Liver (tissue), 9 donors: ENCODE data around the gene LILRA1. TPM values are rescaled to one million over a fixed set of nuclear protein-coding genes. Genes with fewer than 3 reads are reported as not detected.

Experiments
- DNase-seq: peaks from one replicate; pipeline ENCODE4 v3.0.0-alpha.2; 2017; ENCODE audit warnings: low spot score
- H3K27ac ChIP-seq, 2 donors: one replicate each; pipeline ENCODE4 v1.7.0; 2013; ENCODE audit warnings: inconsistent platforms in 2 of 2, low read length in 2 of 2, control low read depth in 1 of 2, low read depth in 1 of 2, mild to moderate bottlenecking in 1 of 2
- H3K27me3 ChIP-seq, 4 donors: one replicate each; pipeline versions ENCODE4 v1.6.1 to v1.7.0; 2013; ENCODE audit warnings: low read length in 3 of 4, inconsistent platforms in 1 of 4, mild to moderate bottlenecking in 1 of 4, moderate library complexity in 1 of 4; ENCODE audit not compliant: control insufficient read depth in 4 of 4, insufficient read depth in 4 of 4
- H3K36me3 ChIP-seq, 4 donors: one replicate each; pipeline versions ENCODE4 v1.6.1 to v1.7.0; 2013; ENCODE audit warnings: low read length in 3 of 4, mild to moderate bottlenecking in 3 of 4, low read depth in 1 of 4, moderate library complexity in 1 of 4; ENCODE audit not compliant: control insufficient read depth in 4 of 4, insufficient read depth in 3 of 4
- H3K4me1 ChIP-seq, 4 donors: one replicate each; pipeline versions ENCODE4 v1.6.1 to v1.7.0; 2013; ENCODE audit warnings: low read length in 3 of 4, mild to moderate bottlenecking in 3 of 4, moderate library complexity in 1 of 4; ENCODE audit not compliant: control insufficient read depth in 4 of 4, insufficient read depth in 4 of 4
- H3K4me3 ChIP-seq, 3 donors: one replicate each; pipeline versions ENCODE4 v1.6.1 to v1.7.0; 2013; ENCODE audit warnings: low read length in 3 of 3, control low read depth in 1 of 3, low read depth in 1 of 3, mild to moderate bottlenecking in 1 of 3
- H3K9ac ChIP-seq, 2 donors: one replicate each; pipeline ENCODE4 v1.7.0; 2013; ENCODE audit warnings: low read length in 2 of 2, mild to moderate bottlenecking in 2 of 2, moderate library complexity in 2 of 2, control low read depth in 1 of 2, low read depth in 1 of 2
- H3K9me3 ChIP-seq, 4 donors: one replicate each; pipeline versions ENCODE4 v1.6.1 to v1.7.0; 2013; ENCODE audit warnings: low read length in 3 of 4; ENCODE audit not compliant: control insufficient read depth in 4 of 4
- EGR1 ChIP-seq, 2 donors: IDR thresholded peaks; 2 replicates each; pipeline ENCODE4 v1.6.1; 2016 to 2018; ENCODE audit warnings: antibody characterized with exemption in 2 of 2, low read depth in 2 of 2
- FOXA1 ChIP-seq: IDR thresholded peaks from 2 replicates; pipeline ENCODE4 v1.6.1; 2016; ENCODE audit warnings: antibody characterized with exemption
- FOXA2 ChIP-seq: IDR thresholded peaks from 2 replicates; pipeline ENCODE4 v1.6.1; 2016; ENCODE audit warnings: antibody characterized with exemption
- GABPA ChIP-seq, 2 donors: IDR thresholded peaks in 1 of 2; conservative IDR thresholded peaks in 1 of 2; 2 replicates each; pipeline ENCODE4 v1.6.1; 2016; ENCODE audit warnings: antibody characterized with exemption in 2 of 2, mild to moderate bottlenecking in 1 of 2, moderate library complexity in 1 of 2
- HNF4A ChIP-seq, 2 donors: conservative IDR thresholded peaks; 2 replicates each; pipeline ENCODE4 v1.6.1; 2016; ENCODE audit warnings: antibody characterized with exemption in 2 of 2, mild to moderate bottlenecking in 2 of 2
- HNF4G ChIP-seq: IDR thresholded peaks from 2 replicates; pipeline ENCODE4 v1.6.1; 2016; ENCODE audit warnings: antibody characterized with exemption
- JUND ChIP-seq, 2 donors: IDR thresholded peaks; 2 replicates each; pipeline ENCODE4 v1.6.1; 2016; ENCODE audit warnings: antibody characterized with exemption in 2 of 2
- NR2F2 ChIP-seq: IDR thresholded peaks from 2 replicates; pipeline ENCODE4 v1.6.1; 2016; ENCODE audit warnings: antibody characterized with exemption
- RAD21 ChIP-seq, 2 donors: IDR thresholded peaks; 2 replicates each; pipeline ENCODE4 v1.6.1; 2016; ENCODE audit warnings: antibody characterized with exemption in 2 of 2, mild to moderate bottlenecking in 2 of 2
- RXRA ChIP-seq, 2 donors: IDR thresholded peaks; 2 replicates each; pipeline ENCODE4 v1.6.1; 2017 to 2018; ENCODE audit warnings: antibody characterized with exemption in 2 of 2, mild to moderate bottlenecking in 1 of 2
- TAF1 ChIP-seq: conservative IDR thresholded peaks from 2 replicates; pipeline ENCODE4 v1.6.1; 2016; ENCODE audit warnings: antibody characterized with exemption, mild to moderate bottlenecking
- YY1 ChIP-seq: IDR thresholded peaks from 2 replicates; pipeline ENCODE4 v1.6.1; 2016; ENCODE audit warnings: antibody characterized with exemption, mild to moderate bottlenecking
- WGBS: extraction: QIAGEN DNeasy Blood & Tissue Kit; methylation state at CpG from one replicate; pipeline ENCODE4 v1.1.7; 2013; 5-methylcytosine and 5-hydroxymethylcytosine counted together
- polyA plus RNA-seq, 2 donors: library from polyadenylated mRNA; stranded (reverse) in 1 of 2; unstranded in 1 of 2; fragments of 200-250 nt in 1 of 2; fragments of >200 nt in 1 of 2; fragmentation: Nextera tagmentation in 1 of 2; extraction: Ambion mirVana in 1 of 2; gene quantifications; one replicate each; pipeline versions ENCODE4 v1.2.1 to v1.2.3, GENCODE V29; 2013 to 2015
- total RNA-seq, 2 donors: library from RNA; depleted of rRNA; stranded (reverse); fragments of >200 nt; gene quantifications; one replicate each; pipeline ENCODE4 v1.2.3, GENCODE V29; 2014
- TF ChIP-seq, protein P1 (sequence below): IDR thresholded peaks from 2 replicates; pipeline ENCODE4 v1.6.1; 2016; ENCODE audit warnings: antibody characterized with exemption
- TF ChIP-seq, protein P2 (sequence below): fragments of 150-350 bp; IDR thresholded peaks from 2 replicates; pipeline ENCODE4 v1.5.1; 2017; ENCODE audit warnings: improper control_type of control experiment, low read depth, low read length; ENCODE audit not compliant: missing input control
- TF ChIP-seq, protein P3 (sequence below): IDR thresholded peaks from 2 replicates; pipeline ENCODE4 v1.6.1; 2016; ENCODE audit warnings: antibody characterized with exemption, mild to moderate bottlenecking
- TF ChIP-seq, protein P4 (sequence below): IDR thresholded peaks from 2 replicates; pipeline ENCODE4 v1.6.1; 2016; ENCODE audit warnings: antibody characterized with exemption
- TF ChIP-seq, protein P5 (sequence below): IDR thresholded peaks from 2 replicates; pipeline ENCODE4 v1.6.1; 2016; ENCODE audit warnings: antibody characterized with exemption
- donor health status: healthy.
- donor health status: healthy.
- donor health status: healthy.
- donor health status: healthy.
- donor health status: healthy.

LILRA1 gene
- total and polyA plus RNA-seq, 4 donors, result 0.43 to 2.1 (median 1.2) TPM

DNA sequence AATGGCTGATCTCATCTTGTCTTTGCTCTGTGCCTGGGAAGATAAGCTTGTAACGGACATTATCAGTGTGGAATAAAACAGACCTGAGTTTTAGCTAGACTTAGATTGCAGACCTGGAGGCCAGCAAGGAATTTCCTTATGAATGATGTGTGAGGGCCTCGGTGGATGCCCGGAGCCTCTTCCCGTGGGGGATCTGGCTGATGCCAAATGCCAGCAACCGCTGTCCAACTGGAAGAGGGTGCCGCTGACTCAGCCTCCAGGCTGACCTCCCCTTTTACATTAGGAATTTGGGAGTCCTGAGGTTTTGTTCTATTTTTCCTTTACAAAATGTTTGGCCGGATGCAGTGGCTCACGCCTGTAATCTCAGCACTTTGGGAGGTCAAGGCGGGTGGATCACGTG is 39.4 kb upstream of the LILRA1 start (continued):
- TF ChIP-seq JUND (IDR thresholded peaks at IDR 0.05) (no peak), HNF4A (conservative IDR thresholded peaks at IDR 0.05) (no peak), TAF1 (no peak), YY1 (no peak), EGR1 (IDR thresholded peaks at IDR 0.05; ENCODE audit: low read depth in 2 of 2) (no peak)

DNA sequence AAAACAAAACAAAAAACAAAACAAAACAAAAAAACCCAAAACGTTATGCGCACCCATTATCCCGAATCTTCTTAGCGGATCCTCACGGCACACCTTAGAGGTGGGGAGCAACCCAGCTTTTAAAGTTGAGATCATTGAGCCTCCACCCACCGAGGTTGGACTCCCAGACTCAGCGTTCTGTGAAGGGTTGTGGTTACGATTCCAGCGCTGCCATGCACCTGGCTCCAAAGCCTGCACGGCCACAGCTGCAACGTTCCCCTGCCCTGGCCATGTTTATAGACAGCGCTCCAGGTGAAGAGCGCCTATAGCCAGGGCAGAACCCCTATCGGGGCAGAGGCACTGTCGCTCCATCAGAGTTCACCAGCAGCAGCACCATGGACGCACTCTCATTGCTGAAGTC is 38.5 kb upstream of the LILRA1 start:
- H3K9ac ChIP-seq, result no peak overlapping the region
- peaks cover 0 to under 1% (median 0%) of the 10 kb centered on the region in 4 donors for H3K27me3 ChIP-seq
- H3K9me3 ChIP-seq, result no peaks in the 10 kb centered on the region
- H3K4me1 ChIP-seq, result no peaks in the 10 kb centered on the region
- no peak for TF ChIP-seq JUND (IDR thresholded peaks at IDR 0.05)
- TF ChIP-seq NR2F2, result no peak
- TF ChIP-seq GABPA (IDR thresholded peaks at IDR 0.05 in 1 of 2, conservative IDR thresholded peaks at IDR 0.05 in 1 of 2), result no peak
- TF ChIP-seq FOXA2, result no peak
- TF ChIP-seq, protein P1, sequence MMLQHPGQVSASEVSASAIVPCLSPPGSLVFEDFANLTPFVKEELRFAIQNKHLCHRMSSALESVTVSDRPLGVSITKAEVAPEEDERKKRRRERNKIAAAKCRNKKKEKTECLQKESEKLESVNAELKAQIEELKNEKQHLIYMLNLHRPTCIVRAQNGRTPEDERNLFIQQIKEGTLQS, result no peak
- TF ChIP-seq EGR1 (IDR thresholded peaks at IDR 0.05; ENCODE audit: low read depth in 2 of 2), result no peak
- TF ChIP-seq, protein P2, sequence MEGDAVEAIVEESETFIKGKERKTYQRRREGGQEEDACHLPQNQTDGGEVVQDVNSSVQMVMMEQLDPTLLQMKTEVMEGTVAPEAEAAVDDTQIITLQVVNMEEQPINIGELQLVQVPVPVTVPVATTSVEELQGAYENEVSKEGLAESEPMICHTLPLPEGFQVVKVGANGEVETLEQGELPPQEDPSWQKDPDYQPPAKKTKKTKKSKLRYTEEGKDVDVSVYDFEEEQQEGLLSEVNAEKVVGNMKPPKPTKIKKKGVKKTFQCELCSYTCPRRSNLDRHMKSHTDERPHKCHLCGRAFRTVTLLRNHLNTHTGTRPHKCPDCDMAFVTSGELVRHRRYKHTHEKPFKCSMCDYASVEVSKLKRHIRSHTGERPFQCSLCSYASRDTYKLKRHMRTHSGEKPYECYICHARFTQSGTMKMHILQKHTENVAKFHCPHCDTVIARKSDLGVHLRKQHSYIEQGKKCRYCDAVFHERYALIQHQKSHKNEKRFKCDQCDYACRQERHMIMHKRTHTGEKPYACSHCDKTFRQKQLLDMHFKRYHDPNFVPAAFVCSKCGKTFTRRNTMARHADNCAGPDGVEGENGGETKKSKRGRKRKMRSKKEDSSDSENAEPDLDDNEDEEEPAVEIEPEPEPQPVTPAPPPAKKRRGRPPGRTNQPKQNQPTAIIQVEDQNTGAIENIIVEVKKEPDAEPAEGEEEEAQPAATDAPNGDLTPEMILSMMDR, result no peak
- no peak for TF ChIP-seq TAF1
- TF ChIP-seq HNF4A (conservative IDR thresholded peaks at IDR 0.05), result no peak
- TF ChIP-seq RXRA (IDR thresholded peaks at IDR 0.05), result no peak
- TF ChIP-seq, protein P3, sequence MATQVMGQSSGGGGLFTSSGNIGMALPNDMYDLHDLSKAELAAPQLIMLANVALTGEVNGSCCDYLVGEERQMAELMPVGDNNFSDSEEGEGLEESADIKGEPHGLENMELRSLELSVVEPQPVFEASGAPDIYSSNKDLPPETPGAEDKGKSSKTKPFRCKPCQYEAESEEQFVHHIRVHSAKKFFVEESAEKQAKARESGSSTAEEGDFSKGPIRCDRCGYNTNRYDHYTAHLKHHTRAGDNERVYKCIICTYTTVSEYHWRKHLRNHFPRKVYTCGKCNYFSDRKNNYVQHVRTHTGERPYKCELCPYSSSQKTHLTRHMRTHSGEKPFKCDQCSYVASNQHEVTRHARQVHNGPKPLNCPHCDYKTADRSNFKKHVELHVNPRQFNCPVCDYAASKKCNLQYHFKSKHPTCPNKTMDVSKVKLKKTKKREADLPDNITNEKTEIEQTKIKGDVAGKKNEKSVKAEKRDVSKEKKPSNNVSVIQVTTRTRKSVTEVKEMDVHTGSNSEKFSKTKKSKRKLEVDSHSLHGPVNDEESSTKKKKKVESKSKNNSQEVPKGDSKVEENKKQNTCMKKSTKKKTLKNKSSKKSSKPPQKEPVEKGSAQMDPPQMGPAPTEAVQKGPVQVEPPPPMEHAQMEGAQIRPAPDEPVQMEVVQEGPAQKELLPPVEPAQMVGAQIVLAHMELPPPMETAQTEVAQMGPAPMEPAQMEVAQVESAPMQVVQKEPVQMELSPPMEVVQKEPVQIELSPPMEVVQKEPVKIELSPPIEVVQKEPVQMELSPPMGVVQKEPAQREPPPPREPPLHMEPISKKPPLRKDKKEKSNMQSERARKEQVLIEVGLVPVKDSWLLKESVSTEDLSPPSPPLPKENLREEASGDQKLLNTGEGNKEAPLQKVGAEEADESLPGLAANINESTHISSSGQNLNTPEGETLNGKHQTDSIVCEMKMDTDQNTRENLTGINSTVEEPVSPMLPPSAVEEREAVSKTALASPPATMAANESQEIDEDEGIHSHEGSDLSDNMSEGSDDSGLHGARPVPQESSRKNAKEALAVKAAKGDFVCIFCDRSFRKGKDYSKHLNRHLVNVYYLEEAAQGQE, result no peak
- TF ChIP-seq FOXA1, result no peak
- TF ChIP-seq HNF4G, result no peak
- TF ChIP-seq YY1, result no peak
- no peak overlapping the region for H3K27ac ChIP-seq
- no peaks in the 10 kb centered on the region for H3K36me3 ChIP-seq
- 82% methylated on average over 16 of the region's 16 CpGs for WGBS
- no peak overlapping the region for H3K4me3 ChIP-seq
- no peak for DNase-seq

DNA sequence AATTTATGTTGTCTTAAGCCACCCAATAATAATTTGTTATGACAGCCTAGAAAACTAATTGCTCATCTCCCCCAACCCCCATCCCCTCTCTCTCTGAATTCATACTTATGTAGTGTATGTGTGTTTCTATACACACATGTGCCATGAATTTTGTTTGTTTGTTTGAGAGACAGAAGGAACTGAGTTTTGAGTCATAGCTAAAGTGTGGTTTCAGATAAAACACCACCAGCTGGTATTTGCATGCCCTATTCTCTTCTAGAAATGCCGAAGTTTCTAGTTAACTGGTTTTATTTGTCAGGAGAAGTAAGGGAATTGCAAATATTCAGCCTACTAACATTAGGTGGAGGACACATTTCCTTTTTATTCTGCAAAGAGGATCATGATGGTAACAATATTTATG is 37.2 kb upstream of the LILRA1 start:
- Histone ChIP-seq H3K4me3 (no peak overlapping the region), H3K4me1 (no peaks in the 10 kb centered on the region), H3K27me3 (peaks cover 0 to 2% (median 0%) of the 10 kb centered on the region in 4 donors), H3K36me3 (no peaks in the 10 kb centered on the region), H3K9me3 (no peaks in the 10 kb centered on the region), H3K27ac (no peak overlapping the region), H3K9ac (no peak overlapping the region)
- WGBS, result 54% methylated on average over 1 of the region's 1 CpG
- TF ChIP-seq FOXA1 (no peak), RXRA (IDR thresholded peaks at IDR 0.05) (no peak), HNF4A (conservative IDR thresholded peaks at IDR 0.05) (no peak), JUND (IDR thresholded peaks at IDR 0.05) (no peak), TAF1 (no peak), FOXA2 (no peak), RAD21 (IDR thresholded peaks at IDR 0.05) (no peak), YY1 (no peak)
- TF ChIP-seq, protein P3, result no peak
- TF ChIP-seq, protein P4, sequence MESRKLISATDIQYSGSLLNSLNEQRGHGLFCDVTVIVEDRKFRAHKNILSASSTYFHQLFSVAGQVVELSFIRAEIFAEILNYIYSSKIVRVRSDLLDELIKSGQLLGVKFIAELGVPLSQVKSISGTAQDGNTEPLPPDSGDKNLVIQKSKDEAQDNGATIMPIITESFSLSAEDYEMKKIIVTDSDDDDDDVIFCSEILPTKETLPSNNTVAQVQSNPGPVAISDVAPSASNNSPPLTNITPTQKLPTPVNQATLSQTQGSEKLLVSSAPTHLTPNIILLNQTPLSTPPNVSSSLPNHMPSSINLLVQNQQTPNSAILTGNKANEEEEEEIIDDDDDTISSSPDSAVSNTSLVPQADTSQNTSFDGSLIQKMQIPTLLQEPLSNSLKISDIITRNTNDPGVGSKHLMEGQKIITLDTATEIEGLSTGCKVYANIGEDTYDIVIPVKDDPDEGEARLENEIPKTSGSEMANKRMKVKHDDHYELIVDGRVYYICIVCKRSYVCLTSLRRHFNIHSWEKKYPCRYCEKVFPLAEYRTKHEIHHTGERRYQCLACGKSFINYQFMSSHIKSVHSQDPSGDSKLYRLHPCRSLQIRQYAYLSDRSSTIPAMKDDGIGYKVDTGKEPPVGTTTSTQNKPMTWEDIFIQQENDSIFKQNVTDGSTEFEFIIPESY, result no peak
- TF ChIP-seq, protein P5, sequence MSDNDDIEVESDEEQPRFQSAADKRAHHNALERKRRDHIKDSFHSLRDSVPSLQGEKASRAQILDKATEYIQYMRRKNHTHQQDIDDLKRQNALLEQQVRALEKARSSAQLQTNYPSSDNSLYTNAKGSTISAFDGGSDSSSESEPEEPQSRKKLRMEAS, result no peak
- TF ChIP-seq, protein P1, result no peak
- DNase-seq, result no peak
